SK-N-SH (cell line): ENCODE results near the gene ZNF569.

Source experiments
- FOXM1 ChIP-seq: IDR thresholded peaks from 2 replicates; pipeline ENCODE4 v1.4.0; 2012; ENCODE audit warnings: low read depth, mild to moderate bottlenecking
- MAX ChIP-seq: IDR thresholded peaks from 2 replicates; pipeline ENCODE4 v1.4.0; 2012; ENCODE audit warnings: low read depth
- NRF1 ChIP-seq: IDR thresholded peaks from 2 replicates; pipeline ENCODE4 v1.6.1; 2012; ENCODE audit warnings: low read depth, mild to moderate bottlenecking, low read length
- POLR2AphosphoS5 ChIP-seq: IDR thresholded peaks from 2 replicates; pipeline ENCODE4 v1.6.1; 2012; ENCODE audit warnings: low read depth, low read length
- RAD21 ChIP-seq: IDR thresholded peaks from 2 replicates; pipeline ENCODE4 v1.6.1; 2012; ENCODE audit warnings: mild to moderate bottlenecking, low read length
- RFX5 ChIP-seq: IDR thresholded peaks from 2 replicates; pipeline ENCODE4 v1.6.1; 2012; ENCODE audit warnings: mild to moderate bottlenecking, improper control_type of control experiment, low read length
- TAF1 ChIP-seq: IDR thresholded peaks from 2 replicates; pipeline ENCODE4 v1.6.1; 2012; ENCODE audit warnings: low read depth, mild to moderate bottlenecking, low read length, moderate library complexity, borderline replicate concordance
- USF2 ChIP-seq: fragments of 150-350 bp; IDR thresholded peaks from 2 replicates; pipeline ENCODE4 v1.6.1; 2017; ENCODE audit warnings: antibody characterized with exemption, low read length, low read depth, borderline replicate concordance
- TF ChIP-seq, protein P1 (sequence below): fragments of 200-600 bp; sonication (generic); IDR thresholded peaks from 2 replicates; pipeline ENCODE4 v1.6.1; 2017; ENCODE audit warnings: antibody characterized with exemption, mild to moderate bottlenecking, moderate library complexity
- TF ChIP-seq, protein P2 (sequence below): IDR thresholded peaks from 2 replicates; pipeline ENCODE4 v1.6.1; 2012; ENCODE audit warnings: mild to moderate bottlenecking, low read depth, low read length, moderate library complexity

DNA sequence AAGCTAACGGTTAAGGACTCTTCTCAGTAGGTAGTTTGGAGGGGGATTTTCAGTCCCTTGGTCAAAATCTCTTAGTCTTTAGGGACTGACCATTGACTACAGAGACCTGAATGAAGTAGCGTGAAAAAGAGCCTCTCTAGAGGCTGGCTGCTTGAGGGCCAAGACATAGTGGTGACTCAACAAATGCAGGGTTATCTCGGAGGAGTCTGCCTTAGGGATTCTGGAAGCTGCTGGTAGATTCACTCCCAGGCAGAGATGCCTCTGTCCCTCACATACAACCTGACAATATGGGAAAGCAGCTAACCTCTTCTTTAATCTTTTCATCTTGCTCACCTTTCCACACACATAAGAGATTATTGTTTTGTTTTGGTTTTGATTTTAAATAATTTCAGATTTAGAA is 44.6 kb upstream of the ZNF569 start:
- TF ChIP-seq, protein P1, sequence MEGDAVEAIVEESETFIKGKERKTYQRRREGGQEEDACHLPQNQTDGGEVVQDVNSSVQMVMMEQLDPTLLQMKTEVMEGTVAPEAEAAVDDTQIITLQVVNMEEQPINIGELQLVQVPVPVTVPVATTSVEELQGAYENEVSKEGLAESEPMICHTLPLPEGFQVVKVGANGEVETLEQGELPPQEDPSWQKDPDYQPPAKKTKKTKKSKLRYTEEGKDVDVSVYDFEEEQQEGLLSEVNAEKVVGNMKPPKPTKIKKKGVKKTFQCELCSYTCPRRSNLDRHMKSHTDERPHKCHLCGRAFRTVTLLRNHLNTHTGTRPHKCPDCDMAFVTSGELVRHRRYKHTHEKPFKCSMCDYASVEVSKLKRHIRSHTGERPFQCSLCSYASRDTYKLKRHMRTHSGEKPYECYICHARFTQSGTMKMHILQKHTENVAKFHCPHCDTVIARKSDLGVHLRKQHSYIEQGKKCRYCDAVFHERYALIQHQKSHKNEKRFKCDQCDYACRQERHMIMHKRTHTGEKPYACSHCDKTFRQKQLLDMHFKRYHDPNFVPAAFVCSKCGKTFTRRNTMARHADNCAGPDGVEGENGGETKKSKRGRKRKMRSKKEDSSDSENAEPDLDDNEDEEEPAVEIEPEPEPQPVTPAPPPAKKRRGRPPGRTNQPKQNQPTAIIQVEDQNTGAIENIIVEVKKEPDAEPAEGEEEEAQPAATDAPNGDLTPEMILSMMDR = no peak
- no peak for TF ChIP-seq POLR2AphosphoS5
- TF ChIP-seq MAX = no peak
- TF ChIP-seq, protein P2, sequence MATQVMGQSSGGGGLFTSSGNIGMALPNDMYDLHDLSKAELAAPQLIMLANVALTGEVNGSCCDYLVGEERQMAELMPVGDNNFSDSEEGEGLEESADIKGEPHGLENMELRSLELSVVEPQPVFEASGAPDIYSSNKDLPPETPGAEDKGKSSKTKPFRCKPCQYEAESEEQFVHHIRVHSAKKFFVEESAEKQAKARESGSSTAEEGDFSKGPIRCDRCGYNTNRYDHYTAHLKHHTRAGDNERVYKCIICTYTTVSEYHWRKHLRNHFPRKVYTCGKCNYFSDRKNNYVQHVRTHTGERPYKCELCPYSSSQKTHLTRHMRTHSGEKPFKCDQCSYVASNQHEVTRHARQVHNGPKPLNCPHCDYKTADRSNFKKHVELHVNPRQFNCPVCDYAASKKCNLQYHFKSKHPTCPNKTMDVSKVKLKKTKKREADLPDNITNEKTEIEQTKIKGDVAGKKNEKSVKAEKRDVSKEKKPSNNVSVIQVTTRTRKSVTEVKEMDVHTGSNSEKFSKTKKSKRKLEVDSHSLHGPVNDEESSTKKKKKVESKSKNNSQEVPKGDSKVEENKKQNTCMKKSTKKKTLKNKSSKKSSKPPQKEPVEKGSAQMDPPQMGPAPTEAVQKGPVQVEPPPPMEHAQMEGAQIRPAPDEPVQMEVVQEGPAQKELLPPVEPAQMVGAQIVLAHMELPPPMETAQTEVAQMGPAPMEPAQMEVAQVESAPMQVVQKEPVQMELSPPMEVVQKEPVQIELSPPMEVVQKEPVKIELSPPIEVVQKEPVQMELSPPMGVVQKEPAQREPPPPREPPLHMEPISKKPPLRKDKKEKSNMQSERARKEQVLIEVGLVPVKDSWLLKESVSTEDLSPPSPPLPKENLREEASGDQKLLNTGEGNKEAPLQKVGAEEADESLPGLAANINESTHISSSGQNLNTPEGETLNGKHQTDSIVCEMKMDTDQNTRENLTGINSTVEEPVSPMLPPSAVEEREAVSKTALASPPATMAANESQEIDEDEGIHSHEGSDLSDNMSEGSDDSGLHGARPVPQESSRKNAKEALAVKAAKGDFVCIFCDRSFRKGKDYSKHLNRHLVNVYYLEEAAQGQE = no peak
- no peak for TF ChIP-seq TAF1
- TF ChIP-seq FOXM1 = no peak
- no peak for TF ChIP-seq NRF1
- no peak for TF ChIP-seq USF2
- no peak for TF ChIP-seq RFX5
- TF ChIP-seq RAD21 = no peak
